Measurements from ENCODE around the gene SLC9A8.
A peak's percentile ranks its signal among the peaks of the same experiment; 100 is the strongest.

The SLC9A8 gene

DNA sequence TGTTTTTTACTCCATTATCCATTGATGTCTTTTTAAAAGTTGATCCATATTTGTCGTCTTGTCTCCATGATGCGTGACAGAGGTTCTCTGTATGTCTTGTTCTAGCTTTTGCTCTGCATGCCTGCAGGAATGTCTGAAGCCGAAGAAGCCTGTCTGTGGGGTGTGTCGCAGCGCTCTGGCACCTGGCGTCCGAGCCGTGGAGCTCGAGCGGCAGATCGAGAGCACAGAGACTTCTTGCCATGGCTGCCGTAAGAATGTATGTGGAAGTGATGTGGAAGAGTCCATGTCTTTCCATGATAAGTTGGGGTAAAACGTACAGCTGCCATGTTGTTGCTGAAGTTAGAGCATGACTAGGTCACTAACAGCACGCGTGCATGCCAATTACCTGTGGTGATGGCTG, 128.8 kb downstream of the SLC9A8 start:
- Histone ChIP-seq H3K36me3 (ENCODE audit: control insufficient read depth in 2 of 2, insufficient read depth in 1 of 2, low read length in 2 of 2) (peaks cover 24 to 68% of the 10 kb centered on the region in 2 experiments; a peak in 2 of 3 replicates), H3K4me1 (ENCODE audit: control insufficient read depth, insufficient read depth, low read length) (peaks cover 6% of the 10 kb centered on the region), H3K9me3 (ENCODE audit: control insufficient read depth, insufficient read depth, low read depth, low read length) (no peaks in the 10 kb centered on the region), H3K4me3 (ENCODE audit: low read depth, low read length) (no peak overlapping the region), H3K27ac (ENCODE audit: extremely low read depth, low read depth, low read length) (no peak overlapping the region)
- ChIA-PET CTCF (interaction anchor here (0.6 to 0.8 kb wide), 2 partner anchors 144 to 647 kb away, joined by 3 to 4 read pairs; no protein-coding TSS in a partner anchor), POLR2A (no interaction called here)
- TF ChIP-seq ZNF391 (tag by site-specific recombination; IDR thresholded peaks at IDR 0.05; ENCODE audit: borderline replicate concordance, low read depth) (no peak), PRDM2 (tag by site-specific recombination; IDR thresholded peaks at IDR 0.05; ENCODE audit: borderline replicate concordance) (no peak), ZBTB6 (tag by site-specific recombination; IDR thresholded peaks at IDR 0.05) (0 out of 2 replicates have a peak, but pooled peaks have one; percentile 37), ZFP69B (tag by site-specific recombination; IDR thresholded peaks at IDR 0.05) (no peak), ZNF701 (tag by site-specific recombination; IDR thresholded peaks at IDR 0.05) (no peak)
- TF ChIP-seq, protein P1, sequence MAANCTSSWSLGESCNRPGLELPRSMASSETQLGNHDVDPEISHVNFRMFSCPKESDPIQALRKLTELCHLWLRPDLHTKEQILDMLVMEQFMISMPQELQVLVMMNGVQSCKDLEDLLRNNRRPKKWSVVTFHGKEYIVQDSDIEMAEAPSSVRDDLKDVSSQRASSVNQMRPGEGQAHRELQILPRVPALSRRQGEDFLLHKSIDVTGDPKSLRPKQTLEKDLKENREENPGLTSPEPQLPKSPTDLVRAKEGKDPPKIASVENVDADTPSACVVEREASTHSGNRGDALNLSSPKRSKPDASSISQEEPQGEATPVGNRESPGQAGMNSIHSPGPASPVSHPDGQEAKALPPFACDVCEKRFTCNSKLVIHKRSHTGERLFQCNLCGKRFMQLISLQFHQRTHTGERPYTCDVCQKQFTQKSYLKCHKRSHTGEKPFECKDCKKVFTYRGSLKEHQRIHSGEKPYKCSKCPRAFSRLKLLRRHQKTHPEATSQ (tag by site-specific recombination; IDR thresholded peaks at IDR 0.05): no peak

Data from HEK293 (cell line).